Stimulated activated CD8-positive, alpha-beta memory T cell treated with anti-CD3 and anti-CD28 coated beads, Interleukin-7, amount 100 ng/mL, for 48 hours (primary cell): ENCODE measurements around the gene CPNE9.

Source experiments
- DNase-seq, 2 donors: peaks; one replicate each; pipeline ENCODE4 v3.0.0-alpha.2; 2020; ENCODE audit warnings: low read depth in 1 of 2; ENCODE audit errors: extremely low read depth in 1 of 2

The CPNE9 gene, protein sequence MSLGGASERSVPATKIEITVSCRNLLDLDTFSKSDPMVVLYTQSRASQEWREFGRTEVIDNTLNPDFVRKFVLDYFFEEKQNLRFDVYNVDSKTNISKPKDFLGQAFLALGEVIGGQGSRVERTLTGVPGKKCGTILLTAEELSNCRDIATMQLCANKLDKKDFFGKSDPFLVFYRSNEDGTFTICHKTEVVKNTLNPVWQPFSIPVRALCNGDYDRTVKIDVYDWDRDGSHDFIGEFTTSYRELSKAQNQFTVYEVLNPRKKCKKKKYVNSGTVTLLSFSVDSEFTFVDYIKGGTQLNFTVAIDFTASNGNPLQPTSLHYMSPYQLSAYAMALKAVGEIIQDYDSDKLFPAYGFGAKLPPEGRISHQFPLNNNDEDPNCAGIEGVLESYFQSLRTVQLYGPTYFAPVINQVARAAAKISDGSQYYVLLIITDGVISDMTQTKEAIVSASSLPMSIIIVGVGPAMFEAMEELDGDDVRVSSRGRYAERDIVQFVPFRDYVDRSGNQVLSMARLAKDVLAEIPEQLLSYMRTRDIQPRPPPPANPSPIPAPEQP

DNA sequence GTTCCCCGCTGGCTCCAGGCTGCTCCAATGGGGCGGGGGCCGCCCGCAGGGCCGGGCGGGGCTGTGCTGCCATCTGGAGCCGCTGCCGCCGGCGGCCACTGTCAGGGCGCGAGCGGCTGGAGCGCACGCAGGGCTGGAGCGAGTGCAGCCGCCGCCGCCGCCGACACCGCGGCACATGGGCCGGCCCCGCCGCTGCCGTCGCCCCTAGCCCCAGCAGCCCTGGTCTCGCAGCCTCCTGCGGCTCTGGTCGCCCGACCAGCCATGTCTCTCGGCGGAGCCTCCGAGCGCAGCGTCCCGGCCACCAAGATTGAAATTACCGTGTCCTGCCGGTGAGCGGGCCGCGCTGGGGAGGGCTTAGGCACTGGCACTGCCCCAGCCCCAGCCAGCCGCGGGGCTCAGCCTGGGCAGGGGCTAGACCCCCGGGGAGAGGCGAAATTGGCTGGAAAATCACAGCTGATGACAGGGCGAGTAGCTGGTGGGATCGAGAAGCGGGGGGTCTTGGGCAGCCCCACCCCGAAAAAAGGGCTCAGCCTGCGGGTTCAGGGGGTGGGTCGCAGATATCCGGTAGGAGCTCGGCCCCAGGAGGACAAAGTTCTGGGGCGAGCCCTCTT, at the start of gene CPNE9:
TSS of gene CPNE9 (plus strand) at position 98 of the 611 bp plus-strand sequence. CDS start at position 262, 164 bp downstream.
- no peak for DNase-seq

DNA sequence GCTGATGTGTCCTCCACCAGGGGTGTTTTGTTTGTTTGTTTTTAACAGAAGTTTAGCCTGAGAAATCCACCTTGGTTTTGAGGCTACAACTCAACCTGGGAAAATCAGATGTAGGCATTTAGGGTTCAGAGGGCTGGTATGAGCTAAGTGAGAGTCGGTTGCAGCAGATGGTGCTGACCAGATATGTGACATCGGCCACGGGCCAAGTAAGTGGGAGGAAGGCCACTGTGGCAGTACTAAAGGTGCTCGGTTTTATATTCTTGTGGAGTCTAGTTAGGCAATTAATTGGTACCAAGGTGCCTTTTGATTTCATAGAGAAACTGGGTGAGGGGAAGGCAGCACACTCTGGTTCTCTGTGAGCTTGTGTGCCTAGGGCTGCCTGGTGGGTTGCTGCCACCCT, 43.8 kb upstream of the CPNE9 start:
- no peak for DNase-seq

DNA sequence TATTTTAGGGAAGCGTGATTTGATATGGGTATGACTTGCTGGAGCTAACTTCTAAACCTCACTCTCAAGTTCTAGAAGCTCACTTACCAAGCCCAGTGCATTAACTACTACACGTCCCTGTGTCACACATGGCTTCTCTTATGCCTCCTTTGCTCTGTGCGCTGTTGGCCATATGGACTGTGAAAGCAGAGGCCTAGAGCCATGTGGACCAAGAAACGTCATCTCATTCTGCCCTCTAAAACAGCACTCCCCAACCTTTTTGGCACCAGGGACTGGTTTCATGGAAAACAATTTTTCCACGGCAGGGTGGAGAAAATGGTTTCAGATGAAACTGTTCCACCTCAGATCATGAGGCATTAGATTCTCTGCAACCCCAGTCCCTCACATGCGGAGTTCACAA, 42.7 kb upstream of the CPNE9 start:
- DNase-seq: no peak

DNA sequence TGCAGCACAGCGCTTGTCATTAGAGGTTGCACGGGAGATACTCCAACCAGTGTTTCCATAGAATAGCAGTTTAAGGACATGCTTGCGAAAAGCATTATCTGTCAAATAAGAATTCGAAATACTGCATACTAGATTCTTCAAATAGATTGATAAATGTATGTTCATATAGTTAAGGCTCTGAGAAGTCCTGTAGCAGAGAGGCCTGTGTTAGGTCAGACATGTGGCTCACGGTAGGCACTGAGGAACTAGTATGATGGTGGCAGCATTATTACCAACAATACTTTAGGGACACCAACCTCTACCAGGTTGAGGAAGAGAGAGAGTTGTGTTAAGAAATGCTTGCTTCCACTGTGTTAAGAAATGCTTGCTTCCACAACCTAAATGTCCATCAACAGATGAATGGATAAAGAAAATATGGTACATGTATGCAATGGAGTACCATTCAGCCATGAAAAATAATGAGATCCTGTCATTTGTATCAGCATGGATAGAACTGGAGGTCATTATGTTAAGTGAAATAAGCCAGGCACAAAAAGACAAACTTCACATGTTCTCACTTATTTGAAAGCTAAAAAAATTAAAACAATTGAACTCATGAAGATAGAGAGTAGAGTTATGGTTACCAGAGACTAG, 39.4 kb upstream of the CPNE9 start:
- no peak for DNase-seq

DNA sequence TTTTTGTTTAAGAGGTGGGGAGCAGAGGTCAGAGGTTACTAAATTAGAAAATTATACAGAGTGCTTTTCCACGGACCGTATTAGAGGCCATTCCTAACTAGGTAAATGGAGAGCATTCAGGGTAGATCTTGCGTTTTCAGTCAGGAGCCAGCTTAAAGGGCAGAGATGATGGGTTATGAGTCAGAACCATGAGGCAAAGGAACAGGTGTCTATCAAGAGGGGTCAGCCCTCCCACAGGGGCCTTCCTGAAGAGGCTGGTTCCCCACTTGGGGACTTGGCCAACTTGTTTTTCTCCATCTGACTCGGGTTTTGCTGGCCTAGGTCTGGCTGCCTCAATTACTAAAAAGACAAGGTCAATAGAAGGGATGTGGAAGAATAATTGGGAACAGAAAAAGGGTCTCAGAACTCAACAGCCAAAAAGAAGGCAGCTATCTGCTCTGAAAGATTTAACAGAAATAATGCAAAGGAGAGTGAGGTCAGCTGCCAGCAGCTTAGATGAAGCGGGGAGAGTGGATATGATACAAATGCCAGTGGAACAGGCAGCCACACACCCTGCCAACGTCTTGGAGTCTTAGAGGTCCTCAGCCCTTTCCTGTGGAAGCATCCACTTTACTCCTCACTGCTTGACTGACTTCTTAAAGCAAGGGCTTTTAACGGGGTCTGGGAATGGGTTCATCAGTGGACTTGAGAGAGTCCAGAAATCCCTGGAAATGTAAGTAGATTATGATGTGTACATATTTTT, 36.8 kb upstream of the CPNE9 start:
- DNase-seq: no peak

DNA sequence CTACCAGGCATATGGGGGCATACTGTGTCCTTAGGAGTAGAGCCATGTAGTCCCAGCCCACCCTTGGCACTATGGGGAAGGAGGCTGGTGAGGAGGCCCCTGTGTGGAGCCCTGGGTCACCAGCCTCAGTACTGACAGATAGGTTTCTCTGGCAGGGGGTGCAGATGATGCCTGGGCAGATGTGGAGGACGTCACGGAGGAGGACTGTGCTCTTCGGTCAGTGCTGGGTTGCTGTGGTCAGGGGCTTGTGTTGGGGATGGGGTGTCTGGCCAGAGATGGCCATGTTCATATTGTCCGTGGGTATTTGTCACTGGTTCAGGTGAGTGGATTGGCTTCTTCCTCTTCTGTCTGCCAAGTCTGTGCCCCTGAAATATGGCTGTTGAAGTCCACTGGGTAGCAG, 34.4 kb upstream of the CPNE9 start:
- no peak for DNase-seq

DNA sequence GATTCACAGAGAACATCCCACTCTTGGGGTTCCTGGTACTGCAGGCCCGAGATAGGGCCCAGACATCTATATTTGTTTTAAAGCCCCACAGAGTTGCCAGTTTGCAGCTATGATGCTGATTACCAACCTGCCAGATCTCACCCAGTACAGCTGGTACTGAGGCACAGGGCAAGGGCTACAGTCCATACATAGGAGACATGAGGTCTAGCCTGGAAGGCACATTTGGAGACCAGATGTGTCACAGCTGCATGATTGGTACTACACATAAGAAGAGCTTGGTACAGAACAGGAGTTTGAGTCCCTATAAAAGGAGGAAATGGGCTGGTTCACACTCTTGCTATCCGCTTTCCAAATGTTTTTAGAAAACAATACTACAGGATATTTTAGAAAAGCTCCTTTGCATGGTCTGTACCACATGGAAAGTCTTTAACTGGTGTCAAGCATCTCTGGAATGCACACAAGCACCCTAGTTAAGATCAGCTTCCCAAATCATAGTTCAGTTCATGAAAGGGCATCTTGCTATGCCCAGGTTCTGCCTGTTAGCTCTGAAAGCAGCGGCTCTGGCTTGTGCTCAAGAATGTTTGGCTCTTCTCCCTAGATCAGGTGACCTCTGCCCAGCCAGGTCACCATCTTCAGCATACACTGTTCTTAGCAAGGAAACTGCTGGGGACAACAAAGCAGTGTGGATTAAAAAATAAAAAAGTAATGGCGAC, 33.8 kb upstream of the CPNE9 start:
- DNase-seq: no peak

DNA sequence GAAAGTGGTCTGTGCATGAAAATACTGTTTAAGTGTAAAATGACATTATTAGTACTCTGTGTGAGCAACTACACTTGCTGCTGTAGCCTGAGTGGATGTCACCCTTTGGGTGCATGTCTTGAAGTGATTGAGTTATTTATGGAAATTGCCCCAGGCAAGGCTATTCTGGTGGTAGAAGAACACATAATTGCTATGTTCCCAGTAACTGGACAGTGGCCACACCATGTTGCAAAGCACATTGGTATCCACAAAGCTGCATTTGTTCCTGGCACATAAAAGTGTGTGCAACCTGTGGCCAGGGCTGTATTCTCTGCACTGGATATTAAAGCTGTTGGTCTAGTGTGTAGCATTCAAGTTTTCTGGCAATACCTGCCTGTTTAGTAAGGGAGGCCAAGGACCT, 30.6 kb upstream of the CPNE9 start:
- DNase-seq: no peak

DNA sequence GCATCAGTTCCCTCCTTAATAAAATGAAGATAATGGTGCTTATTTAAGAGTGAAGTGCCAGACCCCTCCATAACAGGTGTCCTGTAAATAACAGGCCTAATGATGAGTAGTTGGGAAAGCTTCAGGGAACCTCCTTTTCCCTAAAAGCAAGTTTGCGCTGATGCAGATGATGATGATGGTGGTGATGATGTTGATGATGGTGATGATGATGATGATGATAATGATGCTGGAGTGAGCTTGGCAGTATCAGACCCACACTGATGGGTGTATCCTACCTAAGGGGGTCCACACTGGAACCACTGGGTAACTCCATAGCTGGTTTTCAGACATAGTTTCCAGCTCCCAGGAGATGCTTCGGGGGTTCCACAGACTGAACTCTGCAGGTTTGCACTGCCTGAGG, 29.9 kb upstream of the CPNE9 start:
- DNase-seq: no peak

DNA sequence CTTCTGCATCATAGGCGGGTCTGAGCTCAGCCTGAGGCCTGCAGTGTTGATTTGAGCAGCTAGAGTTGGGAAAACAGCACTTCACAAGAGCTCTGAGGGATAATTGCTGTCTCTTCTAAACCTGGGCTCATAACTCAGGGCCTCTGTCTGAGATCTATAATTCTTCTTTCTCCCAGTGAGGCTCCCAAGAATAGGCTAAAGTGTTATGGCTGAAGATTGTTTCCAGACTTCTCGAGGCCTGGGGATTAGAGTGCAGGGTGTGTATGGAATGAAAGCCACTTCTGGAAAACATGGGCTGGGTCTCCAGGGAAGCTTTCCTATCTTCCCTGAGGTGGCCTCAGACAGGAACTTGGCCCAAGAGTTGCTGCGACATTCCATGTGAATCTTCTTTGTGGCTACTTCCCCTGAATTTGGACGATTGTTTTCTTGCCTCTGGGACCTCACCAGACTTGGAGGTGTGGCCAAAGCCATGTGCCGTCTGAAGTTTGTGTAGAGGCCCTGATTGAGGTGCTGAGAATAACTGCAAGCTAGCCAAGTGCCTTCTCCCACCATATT, 27.8 kb upstream of the CPNE9 start:
- DNase-seq: no peak

DNA sequence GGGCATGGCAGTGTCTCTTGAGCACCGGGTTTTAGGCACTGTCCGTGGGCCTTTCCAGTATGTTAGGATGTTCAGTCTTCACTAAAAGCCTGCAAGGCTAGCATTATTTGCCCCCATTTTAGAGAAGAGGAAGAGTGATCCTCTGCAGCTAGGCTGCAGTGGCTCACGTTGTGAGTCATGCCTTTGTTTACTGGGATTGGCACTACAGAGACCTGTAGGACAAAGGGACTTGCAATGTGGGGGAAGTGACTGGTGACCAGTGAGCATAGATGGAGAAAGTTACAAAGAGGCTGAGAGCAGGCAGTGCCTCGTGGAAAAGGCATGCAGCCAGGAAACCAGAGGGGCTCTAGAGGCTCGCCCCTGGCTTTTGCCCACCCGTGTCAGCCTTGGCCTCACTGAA, 26.8 kb upstream of the CPNE9 start:
- no peak for DNase-seq

DNA sequence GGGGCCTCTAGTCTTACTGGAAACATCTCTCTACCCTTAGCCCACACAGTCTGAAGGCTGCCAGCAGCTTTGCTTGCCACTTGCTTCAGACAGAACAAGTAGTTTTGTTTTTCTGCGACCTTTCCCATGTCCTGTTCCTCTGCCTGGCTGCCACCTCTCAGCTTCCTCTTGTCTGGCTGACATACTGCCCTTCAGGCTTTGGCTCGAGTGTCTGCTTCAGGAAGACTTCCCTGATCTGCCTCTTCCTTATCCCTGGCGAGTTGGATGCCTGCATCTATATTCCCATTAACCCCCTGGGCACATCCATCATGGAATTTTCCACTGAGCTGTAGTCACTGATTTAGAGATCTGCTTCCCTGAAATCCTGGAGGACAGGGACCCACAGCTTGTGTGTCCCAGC, 25.1 kb upstream of the CPNE9 start:
- DNase-seq: no peak

DNA sequence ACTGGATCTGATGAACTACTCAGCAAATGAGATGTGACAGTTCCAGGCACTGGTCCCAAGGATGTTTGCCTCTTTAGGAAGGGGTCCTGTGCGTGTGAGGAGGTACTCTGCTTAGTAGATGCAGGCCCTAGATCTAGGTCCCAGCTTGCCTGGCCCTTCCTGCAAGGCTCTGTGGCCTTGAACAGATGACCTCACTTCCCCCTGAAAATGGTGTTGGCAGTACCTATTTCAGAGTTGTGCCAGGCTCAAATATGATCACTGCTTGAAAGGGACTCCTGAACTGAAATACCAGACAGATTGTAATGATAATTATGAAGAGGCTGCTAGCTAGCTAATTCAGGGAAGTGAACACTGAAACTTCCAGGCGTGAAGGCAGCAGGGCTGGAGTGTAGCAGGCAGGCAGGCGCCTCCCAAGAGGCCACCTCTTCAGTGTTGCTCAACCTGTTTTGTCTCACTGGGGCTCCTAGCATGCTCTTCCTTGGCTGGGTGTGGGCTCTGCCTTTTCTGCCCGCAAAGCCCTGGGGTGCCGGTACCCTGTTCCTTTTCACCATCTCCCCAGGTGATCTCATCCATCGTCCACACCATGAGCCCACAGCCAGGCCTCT, 24.1 kb upstream of the CPNE9 start:
- DNase-seq: no peak

DNA sequence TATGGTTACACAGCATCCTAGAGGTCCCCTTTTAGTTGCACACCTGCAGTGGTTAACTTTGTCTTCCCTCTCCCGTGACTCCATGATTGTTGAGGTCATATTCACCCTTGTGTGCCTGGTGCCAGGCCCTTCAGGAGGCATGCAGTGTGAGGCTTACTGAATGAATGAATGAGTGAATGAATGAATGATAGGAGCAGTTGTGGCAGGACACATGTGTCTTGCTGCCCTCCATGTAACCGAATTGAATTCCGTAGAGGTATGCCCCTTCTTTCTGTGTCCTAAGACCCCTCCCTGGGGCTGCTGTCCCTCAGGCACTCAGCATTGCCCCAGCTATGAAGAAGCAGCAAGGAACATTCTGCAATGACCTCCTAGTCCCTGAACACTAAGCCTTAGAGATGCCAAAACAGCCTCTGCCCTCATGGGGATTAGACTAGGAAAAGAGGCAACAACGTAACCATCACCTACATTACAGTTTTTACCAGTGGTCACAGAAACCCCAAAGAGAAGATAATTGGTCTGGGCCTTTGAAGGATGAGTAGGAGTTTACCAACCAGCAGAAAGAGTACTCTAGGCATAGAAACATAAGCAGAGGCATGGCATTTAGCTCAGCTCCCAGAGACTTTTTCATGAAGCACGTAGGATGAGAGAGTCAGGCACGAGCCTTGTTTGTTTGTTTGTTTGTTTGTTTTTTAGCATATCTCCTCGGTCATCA, 22.5 kb upstream of the CPNE9 start:
- DNase-seq: no peak

DNA sequence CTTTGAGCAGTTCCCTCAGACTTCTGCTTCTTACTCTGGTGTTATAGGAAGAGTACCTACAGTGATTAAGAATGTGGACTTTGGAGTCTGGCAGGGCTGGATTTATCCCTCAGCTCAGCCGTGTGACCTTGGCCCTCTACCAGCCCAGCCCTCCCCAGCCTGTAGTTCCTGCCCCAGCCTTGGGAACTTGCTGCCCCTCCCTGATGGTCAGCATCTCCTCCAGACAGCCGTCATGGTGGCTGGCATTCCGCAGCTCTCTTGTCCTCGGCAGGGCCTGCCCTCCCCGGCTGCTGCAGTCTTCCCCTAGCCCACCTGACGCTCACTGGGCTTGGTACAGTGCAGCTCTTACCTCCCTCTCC, 21.9 kb upstream of the CPNE9 start:
- no peak for DNase-seq

DNA sequence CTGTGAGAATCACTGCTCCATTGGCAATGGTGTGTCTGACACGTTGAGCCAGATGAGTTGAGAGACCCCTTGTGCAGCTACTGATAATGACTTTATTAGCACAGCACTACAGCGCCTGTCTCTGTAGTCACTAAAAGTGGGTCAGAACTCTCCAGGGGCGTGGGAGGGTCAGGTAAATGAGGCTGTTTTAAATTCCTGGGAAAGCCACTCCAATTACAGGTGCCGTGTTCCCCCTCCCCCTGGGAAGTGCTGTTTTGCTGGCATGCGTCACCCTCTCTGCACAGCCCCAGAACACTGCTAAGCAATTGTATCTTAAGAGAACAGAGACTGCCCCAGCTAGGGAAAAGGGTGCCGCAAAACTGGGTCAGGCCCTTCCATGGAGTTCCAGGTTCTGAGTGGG, 21.5 kb upstream of the CPNE9 start:
- no peak for DNase-seq

DNA sequence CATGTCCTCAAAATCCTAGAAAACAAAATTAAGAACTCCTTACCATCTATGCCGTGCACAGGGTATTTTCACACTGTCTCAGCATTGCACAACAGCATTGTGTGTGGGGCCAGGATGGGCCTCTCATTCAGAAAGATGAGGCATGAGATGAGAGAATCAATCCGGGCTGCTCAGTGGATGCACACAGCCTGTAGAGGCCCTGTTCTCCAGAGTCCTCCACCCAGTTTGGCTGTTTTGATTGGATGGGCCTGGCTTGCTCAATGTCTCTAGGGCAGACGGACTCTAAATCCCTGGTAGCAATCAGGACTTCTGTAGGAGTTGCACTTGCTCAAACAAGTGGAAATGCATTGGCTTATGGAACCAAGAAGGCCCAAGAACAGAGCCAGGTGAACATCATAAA, 20.2 kb upstream of the CPNE9 start:
- DNase-seq: no peak

DNA sequence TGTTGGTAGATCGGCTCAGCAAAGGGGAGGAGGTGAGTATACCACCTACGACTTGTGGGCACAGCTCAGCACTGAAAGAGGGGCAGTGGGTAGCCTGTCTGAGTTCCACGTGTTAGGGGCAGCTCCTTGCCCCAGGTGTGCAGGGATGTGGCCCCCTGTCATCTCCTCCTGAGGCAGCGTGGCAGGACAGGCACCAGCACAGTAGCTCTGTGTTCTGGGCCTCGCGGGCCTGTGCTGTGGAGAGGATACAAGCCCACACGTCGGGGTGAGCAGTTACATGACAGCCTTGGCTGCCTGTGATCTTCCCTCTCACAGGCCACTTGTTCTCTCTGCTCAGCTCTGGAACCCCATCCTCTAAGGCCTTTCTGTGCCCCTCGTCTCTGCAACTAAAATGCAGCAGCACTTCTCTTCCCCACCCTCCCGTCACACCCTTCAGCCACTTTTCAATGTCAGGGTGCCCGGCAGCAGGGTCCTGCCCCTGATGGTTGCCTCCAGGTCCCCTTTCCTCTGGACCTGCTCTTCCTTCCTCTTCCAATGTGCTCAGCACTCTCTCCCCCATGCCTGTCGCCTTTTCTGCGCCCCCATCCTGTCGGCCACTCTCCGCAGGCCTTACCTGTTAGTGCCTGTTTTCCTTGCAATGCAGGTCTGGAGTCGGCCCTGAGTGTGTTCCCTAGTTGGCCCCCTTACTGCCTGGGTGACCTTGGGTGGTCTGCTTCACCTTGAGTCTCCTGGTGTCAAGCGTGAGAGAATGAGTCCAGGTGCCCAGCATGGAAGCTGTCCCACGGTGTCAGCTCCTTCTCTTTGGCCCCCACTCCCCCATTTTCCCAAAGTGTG, 18.2 kb upstream of the CPNE9 start:
- no peak for DNase-seq
